ENCODE data around the gene EXOC2.
"Not testable (repeated sequence)": the region's sequence is repeated elsewhere in the genome, so short reads cannot be mapped to it uniquely, and the experiment has no call there.

The EXOC2 gene

GRCh38 chr6:709471-710056 lies 16.6 kb upstream of the EXOC2 start:
- DNase-seq (ENCODE audit: low read depth in 1 of 2, low spot score in 1 of 2) = no peak

DNA sequence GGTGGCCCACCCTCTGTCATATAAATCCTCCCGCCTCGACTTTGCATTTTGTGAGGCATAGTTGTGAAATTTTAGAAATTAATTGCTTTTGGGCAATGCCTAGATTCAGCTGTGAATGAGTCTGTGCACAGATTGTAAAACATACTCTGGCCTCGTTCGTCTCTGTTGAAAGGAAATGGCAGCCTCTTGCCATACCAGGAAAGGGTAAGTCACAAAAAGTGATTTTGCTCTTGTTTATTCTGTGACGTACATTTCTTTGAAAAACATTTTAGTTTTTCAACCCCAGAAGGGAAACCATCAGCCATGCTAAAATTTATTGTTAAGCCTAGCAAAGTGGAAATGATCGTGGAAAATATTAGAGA lies 15.3 kb upstream of the EXOC2 start:
- no peak for DNase-seq (ENCODE audit: low read depth in 1 of 2, low spot score in 1 of 2)

DNA sequence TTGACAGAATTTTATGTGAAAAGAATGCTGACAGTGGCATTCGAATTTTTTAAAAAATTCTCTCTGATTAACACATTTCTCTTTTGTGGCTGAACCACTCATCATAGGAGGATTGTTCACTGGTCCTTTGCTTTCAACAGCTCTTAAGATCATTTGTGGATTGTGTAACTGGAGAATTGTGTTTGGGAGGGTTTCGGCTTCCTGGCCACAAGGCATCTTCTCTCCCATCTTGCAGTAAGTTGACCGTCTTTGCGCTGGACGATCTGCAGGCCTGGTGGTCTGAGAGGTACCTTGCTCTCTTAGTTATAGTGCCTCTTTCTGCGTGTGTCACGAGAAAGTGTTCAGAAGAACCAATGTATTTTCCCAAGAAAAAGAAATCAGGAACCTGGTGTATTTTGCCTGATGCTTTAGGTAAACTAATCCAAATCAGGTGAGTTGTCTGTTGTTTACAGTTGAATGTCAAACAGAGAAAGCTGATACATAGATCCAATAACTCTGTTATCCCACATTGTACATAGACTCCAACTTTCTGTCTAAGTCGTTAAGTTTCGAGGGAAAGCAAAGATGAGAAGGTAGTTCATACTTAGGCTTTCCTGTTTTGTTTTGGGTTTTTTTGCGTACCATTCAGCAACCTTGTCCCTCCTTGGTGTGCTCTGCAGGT lies 14.8 kb upstream of the EXOC2 start:
- DNase-seq (ENCODE audit: low read depth in 1 of 2, low spot score in 1 of 2) = no peak

- no peak for DNase-seq (ENCODE audit: low read depth in 1 of 2, low spot score in 1 of 2)
Measured at GRCh38 chr6:706819-707381, 14.0 kb upstream of the EXOC2 start.

DNA sequence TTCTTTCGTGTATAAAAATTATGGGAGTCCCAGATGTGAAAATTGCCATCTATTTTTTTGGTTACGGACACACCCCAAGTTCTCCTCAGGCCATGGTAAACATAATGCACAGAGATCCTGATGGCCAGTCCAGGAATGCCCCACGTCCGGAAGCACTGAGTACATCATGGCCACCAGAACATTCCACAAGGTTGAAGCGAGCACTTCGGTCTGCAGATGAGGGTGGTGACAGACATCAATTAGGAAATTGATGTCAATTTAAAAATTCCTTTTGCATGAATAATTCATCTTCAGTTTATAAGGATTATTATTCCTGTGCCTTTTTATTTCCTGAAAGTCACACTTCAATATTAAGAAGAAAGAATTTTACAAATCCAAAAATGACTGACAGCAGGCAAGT lies 13.2 kb upstream of the EXOC2 start:
- DNase-seq (ENCODE audit: low read depth in 1 of 2, low spot score in 1 of 2) = no peak

- no peak for DNase-seq (ENCODE audit: low read depth in 1 of 2, low spot score in 1 of 2)
Measured at GRCh38 chr6:705047-705446, 12.1 kb upstream of the EXOC2 start.

DNA sequence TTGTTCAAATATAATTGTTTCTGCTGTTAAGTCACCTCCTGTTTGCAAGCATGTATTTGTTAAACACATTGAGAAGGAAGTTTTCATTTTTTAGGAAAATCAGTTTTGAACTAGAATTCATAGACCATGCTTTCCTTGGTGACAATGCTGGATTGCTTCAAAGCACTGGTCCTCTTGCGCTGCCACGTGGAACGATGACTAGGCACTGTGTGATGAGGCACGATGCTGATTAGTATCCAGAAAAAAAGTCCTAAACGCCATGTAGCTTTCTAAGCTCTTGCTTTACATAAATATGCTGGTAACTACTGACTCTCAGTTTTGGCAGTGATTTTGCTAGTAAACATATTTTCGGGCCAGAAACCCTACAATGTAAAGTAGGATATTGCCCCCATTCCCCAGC lies 11.1 kb upstream of the EXOC2 start:
- DNase-seq (ENCODE audit: low read depth in 1 of 2, low spot score in 1 of 2) = no peak

DNA sequence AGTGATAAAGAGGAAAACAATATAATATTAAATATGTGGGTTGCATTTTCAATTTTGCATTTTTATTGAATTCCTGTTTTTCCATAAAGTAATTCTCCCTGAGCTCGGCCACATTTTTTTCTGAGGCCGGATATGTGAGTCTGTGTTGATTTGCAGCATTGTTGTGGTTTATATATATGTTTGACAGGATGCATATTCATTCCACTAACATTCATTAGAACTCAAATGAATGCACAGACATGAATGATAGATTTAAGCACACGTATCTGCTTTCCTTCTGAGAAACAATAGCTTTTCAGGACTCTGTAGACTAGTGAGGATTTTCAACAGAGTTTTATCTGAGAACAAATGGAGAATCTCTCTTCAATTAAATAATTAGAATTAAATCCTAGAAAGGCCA lies 10.6 kb upstream of the EXOC2 start:
- no peak for DNase-seq (ENCODE audit: low read depth in 1 of 2, low spot score in 1 of 2)

- DNase-seq (ENCODE audit: low read depth in 1 of 2, low spot score in 1 of 2) = no peak
Measured at GRCh38 chr6:701700-702479, 9.0 kb upstream of the EXOC2 start.

- no peak for DNase-seq (ENCODE audit: low read depth in 1 of 2, low spot score in 1 of 2)
Measured at GRCh38 chr6:701215-701614, 8.3 kb upstream of the EXOC2 start.

GRCh38 chr6:700490-700889 lies 7.6 kb upstream of the EXOC2 start:
- DNase-seq (ENCODE audit: low read depth in 1 of 2, low spot score in 1 of 2) = no peak

- no peak for DNase-seq (ENCODE audit: low read depth in 1 of 2, low spot score in 1 of 2)
Measured at GRCh38 chr6:699319-699718, 6.4 kb upstream of the EXOC2 start.

DNA sequence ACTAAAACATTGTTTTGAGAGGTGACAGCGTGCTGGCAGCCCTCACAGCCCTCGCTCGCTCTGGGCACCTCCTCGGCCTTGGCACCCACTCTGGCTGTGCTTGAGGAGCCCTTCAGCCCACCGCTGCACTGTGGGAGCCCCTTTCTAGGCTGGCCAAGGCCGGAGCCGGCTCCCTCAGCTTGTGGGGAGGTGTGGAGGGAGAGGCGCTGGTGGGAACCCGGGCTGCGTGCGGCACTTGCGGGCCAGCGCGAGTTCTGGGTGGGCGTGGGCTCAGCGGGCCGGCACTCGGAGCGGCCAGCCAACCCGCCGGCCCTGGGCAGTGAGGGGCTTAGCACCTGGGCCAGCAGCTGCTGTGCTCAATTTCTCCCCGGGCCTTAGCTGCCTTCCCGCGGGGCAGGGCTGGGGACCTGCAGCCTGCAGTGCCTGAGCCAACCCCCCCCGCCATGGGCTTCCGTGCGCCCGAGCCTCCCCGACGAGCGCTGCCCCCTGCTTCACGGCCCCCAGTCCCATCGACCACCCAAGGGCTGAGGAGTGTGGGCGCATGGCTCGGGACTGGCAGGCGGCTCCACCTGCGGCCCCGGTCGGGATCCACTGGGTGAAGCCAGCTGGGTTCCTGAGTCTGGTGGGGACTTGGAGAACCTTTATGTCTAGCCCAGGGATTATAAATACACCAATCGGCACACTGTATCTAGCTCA lies 1.6 kb upstream of the EXOC2 start:
- DNase-seq (ENCODE audit: low read depth in 1 of 2, low spot score in 1 of 2) = not testable (repeated sequence)

DNA sequence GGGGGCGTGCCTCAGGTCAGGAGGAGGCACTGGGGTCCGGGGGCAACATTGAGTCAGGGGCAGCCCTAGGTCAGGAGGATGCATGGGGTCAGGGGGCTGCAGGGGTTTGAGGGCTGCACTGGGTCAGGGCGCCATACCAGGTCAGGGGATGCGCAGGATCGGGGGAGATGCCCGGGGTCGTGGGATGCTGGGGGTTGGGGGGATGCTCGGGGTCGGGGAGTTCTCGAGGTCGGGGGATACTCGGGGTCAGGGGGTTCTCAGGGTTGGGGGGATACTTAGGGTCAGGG lies 727 bp upstream of the EXOC2 start:
- DNase-seq (ENCODE audit: low read depth in 1 of 2, low spot score in 1 of 2) = no peak

DNA sequence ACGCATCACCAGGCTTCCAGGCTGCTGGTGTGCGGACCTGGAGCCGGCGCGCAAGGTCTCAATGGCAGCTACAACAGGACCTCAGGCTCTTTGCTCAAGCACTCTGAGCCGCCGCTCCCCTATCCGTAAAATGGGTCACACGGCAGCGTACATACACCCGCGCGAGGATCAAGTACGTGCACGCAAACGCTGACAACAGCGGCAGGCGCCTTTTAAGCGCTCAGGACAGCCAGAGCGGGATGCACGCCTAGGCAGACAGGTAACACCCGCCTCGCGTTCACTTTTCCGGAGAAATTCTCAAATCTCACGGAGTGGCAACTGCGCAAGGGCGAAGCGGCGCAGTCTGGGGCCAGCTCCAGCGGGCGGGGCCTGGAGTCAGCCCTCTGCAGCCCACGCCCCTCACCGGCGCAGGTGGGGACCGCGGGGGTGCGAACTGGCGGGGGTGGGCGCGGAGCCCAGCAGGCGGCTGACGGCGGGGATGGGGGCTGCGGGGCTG lies 535 bp downstream of the EXOC2 start:
- DNase-seq (ENCODE audit: low read depth in 1 of 2, low spot score in 1 of 2) = peak; percentile 52 to 68

DNA sequence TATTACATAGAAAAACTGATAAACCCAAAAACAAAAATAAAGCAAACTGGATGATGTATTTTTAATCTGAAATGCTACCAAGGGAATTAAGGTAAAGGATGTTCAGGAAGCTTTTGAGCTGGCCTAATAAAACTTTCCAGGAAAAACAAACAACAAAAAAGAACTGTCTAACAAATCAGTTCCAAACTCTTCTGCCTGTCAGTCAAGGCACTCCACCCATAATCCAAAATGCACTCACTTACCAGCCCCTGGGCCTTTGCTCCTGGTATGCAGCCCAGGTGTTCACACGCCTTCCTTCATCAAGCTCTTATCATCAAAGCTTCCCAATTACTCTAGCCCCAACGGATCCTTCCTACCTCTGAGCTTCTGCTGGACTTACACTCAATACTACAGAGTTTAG lies 3.7 kb downstream of the EXOC2 start:
- no peak for DNase-seq (ENCODE audit: low read depth in 1 of 2, low spot score in 1 of 2)

GRCh38 chr6:686497-686896 lies 6.4 kb downstream of the EXOC2 start:
- DNase-seq (ENCODE audit: low read depth in 1 of 2, low spot score in 1 of 2) = no peak

GRCh38 chr6:684831-685636 lies 7.9 kb downstream of the EXOC2 start:
- DNase-seq (ENCODE audit: low read depth in 1 of 2, low spot score in 1 of 2) = no peak

- no peak for DNase-seq (ENCODE audit: low read depth in 1 of 2, low spot score in 1 of 2)
Measured at GRCh38 chr6:683742-684440, 9.0 kb downstream of the EXOC2 start.

DNA sequence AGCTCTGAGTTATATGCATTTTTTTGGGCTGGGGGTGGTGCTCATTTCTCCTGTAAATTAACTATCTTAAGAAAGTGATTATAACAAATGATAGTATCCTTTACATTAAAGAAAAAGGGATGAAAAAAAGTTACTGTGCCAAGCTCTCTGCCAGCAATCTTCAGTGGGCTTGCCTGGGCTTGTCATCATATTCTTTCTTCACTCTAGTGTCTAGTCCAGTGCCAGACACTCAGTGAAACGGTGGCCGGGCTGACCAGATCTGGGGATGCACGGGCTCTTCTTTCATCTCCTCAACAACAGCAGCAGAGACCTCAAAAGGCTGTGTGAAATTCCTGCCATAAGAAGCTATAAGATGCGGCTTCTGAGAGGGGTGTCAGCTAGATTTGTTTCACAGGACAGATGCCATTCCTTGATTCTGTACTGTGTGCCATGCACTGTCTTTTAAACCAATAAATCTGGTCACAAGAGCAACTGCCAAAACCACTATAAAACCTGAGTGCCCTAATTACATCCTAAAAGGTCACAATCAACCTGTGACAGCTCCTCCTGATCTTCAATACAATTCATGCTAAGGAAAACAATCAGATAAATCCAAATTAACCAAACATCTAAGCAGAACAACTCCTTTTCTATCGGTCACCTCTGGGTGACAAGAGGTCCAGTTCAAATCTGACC lies 12.1 kb downstream of the EXOC2 start:
- no peak for DNase-seq (ENCODE audit: low read depth in 1 of 2, low spot score in 1 of 2)

Data from stimulated activated CD4-positive, alpha-beta T cell treated with anti-CD3 and anti-CD28 coated beads, Interleukin-15, amount 100 ng/mL, for 1 hour (primary cell).